AG10803 (cell line): ENCODE results near the gene SSTR3.

ENCODE experiments used
- DNase-seq: peaks from one replicate; pipeline ENCODE4 v3.0.0; 2010; ENCODE audit warnings: low read depth
- H3K4me3 ChIP-seq: 2 replicates; pipeline ENCODE4 v1.5.1; 2011; ENCODE audit warnings: mild to moderate bottlenecking, low read length, control low read depth
- CTCF ChIP-seq: conservative IDR thresholded peaks from 2 replicates; pipeline ENCODE4 v1.5.1; 2011; ENCODE audit warnings: mild to moderate bottlenecking, low read length, control low read depth, inconsistent platforms

SSTR3 gene

GRCh38 chr22:37183432-37184379, 28.6 kb downstream of the SSTR3 start:
- H3K4me3 ChIP-seq = no peak overlapping the region
- DNase-seq = no peak
- no peak for TF ChIP-seq CTCF

GRCh38 chr22:37182949-37183245, 29.4 kb downstream of the SSTR3 start:
- DNase-seq = no peak
- no peak for TF ChIP-seq CTCF
- no peak overlapping the region for H3K4me3 ChIP-seq

GRCh38 chr22:37182101-37182948, 30.0 kb downstream of the SSTR3 start:
- no peak for TF ChIP-seq CTCF
- DNase-seq = no peak
- no peak overlapping the region for H3K4me3 ChIP-seq

GRCh38 chr22:37181681-37182080, 30.6 kb downstream of the SSTR3 start:
- no peak overlapping the region for H3K4me3 ChIP-seq
- DNase-seq = no peak
- no peak for TF ChIP-seq CTCF

GRCh38 chr22:37180531-37181231, 31.6 kb downstream of the SSTR3 start:
- TF ChIP-seq CTCF = no peak

GRCh38 chr22:37179622-37180420, 32.5 kb downstream of the SSTR3 start:
- TF ChIP-seq CTCF = no peak
- no peak overlapping the region for H3K4me3 ChIP-seq
- no peak for DNase-seq

More at GRCh38 chr22:37180531-37181231, 31.6 kb downstream of the SSTR3 start:
- no peak overlapping the region for H3K4me3 ChIP-seq
- DNase-seq = no peak
